Astrocyte (in vitro differentiated cells and primary cell): ENCODE measurements around the gene MAP4K2.

Experiments
- EZH2 ChIP-seq: IDR thresholded peaks from 2 replicates; pipeline ENCODE4 v1.6.1; 2012; ENCODE audit warnings: mild to moderate bottlenecking, low read length, inconsistent platforms; ENCODE audit not compliant: insufficient read depth
- TF ChIP-seq, protein P1 (sequence below): IDR thresholded peaks from 2 replicates; pipeline ENCODE4 v1.5.1; 2011; ENCODE audit warnings: low read depth, mild to moderate bottlenecking, inconsistent platforms, low read length, moderate library complexity; ENCODE audit not compliant: insufficient read depth

GRCh38 chr11:64817476-64817875, 14.5 kb upstream of the MAP4K2 start:
- TF ChIP-seq, protein P1, sequence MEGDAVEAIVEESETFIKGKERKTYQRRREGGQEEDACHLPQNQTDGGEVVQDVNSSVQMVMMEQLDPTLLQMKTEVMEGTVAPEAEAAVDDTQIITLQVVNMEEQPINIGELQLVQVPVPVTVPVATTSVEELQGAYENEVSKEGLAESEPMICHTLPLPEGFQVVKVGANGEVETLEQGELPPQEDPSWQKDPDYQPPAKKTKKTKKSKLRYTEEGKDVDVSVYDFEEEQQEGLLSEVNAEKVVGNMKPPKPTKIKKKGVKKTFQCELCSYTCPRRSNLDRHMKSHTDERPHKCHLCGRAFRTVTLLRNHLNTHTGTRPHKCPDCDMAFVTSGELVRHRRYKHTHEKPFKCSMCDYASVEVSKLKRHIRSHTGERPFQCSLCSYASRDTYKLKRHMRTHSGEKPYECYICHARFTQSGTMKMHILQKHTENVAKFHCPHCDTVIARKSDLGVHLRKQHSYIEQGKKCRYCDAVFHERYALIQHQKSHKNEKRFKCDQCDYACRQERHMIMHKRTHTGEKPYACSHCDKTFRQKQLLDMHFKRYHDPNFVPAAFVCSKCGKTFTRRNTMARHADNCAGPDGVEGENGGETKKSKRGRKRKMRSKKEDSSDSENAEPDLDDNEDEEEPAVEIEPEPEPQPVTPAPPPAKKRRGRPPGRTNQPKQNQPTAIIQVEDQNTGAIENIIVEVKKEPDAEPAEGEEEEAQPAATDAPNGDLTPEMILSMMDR: no peak
- TF ChIP-seq EZH2: no peak
